ENCODE results near the gene SPRED1.

- TF ChIP-seq, protein P1, sequence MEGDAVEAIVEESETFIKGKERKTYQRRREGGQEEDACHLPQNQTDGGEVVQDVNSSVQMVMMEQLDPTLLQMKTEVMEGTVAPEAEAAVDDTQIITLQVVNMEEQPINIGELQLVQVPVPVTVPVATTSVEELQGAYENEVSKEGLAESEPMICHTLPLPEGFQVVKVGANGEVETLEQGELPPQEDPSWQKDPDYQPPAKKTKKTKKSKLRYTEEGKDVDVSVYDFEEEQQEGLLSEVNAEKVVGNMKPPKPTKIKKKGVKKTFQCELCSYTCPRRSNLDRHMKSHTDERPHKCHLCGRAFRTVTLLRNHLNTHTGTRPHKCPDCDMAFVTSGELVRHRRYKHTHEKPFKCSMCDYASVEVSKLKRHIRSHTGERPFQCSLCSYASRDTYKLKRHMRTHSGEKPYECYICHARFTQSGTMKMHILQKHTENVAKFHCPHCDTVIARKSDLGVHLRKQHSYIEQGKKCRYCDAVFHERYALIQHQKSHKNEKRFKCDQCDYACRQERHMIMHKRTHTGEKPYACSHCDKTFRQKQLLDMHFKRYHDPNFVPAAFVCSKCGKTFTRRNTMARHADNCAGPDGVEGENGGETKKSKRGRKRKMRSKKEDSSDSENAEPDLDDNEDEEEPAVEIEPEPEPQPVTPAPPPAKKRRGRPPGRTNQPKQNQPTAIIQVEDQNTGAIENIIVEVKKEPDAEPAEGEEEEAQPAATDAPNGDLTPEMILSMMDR (conservative IDR thresholded peaks at IDR 0.05; ENCODE audit: low read length): no peak
- no peak for TF ChIP-seq EZH2phosphoT487 (IDR thresholded peaks at IDR 0.05; ENCODE audit: borderline replicate concordance, low read depth, low read length)
Observed at GRCh38 chr15:38252481-38253350, at the start of gene SPRED1.

Data from OCI-LY7 (cell line).